GM18519 (cell line): ENCODE measurements around the gene RNF214.
"Not testable (repeated sequence)": the region's sequence is repeated elsewhere in the genome, so short reads cannot be mapped to it uniquely, and the experiment has no call there.

Experiments
- ATAC-seq: cut with Tn5 transposase; IDR thresholded peaks from one replicate; pipeline ENCODE4 v1.9.1; 2021; ENCODE audit warnings: mild to moderate bottlenecking, moderate library complexity; ENCODE audit not compliant: unreplicated experiment, low FRiP score

The RNF214 gene

GRCh38 chr11:117229931-117230285 is 2.6 kb upstream of the RNF214 start:
- ATAC-seq, result no peak

- no peak for ATAC-seq
Observed at GRCh38 chr11:117230286-117230961, 2.0 kb upstream of the RNF214 start.

- no peak for ATAC-seq
Observed at GRCh38 chr11:117230999-117231841, 1.3 kb upstream of the RNF214 start.

GRCh38 chr11:117231842-117232091 is 704 bp upstream of the RNF214 start, which contains the start of gene PCSK7:
Gene PCSK7 (minus strand): TSS chr11:117232073. CDS start chr11:117229844, 2,229 bp downstream.
- ATAC-seq, result no peak

GRCh38 chr11:117232911-117233409 is 489 bp downstream of the RNF214 start:
- no peak for ATAC-seq

- ATAC-seq, result no peak
Observed at GRCh38 chr11:117238221-117238620, 5.8 kb downstream of the RNF214 start.

- no peak for ATAC-seq
Observed at GRCh38 chr11:117239295-117239694, 6.8 kb downstream of the RNF214 start.

GRCh38 chr11:117248341-117248740 is 15.9 kb downstream of the RNF214 start:
- no peak for ATAC-seq

- ATAC-seq, result no peak
Observed at GRCh38 chr11:117249571-117249970, 17.1 kb downstream of the RNF214 start.

- ATAC-seq, result no peak
Observed at GRCh38 chr11:117251506-117251905, 19.0 kb downstream of the RNF214 start.

- ATAC-seq, result no peak
Observed at GRCh38 chr11:117255966-117256365, 23.5 kb downstream of the RNF214 start.

GRCh38 chr11:117256573-117256972 is 24.1 kb downstream of the RNF214 start:
- ATAC-seq, result no peak

- ATAC-seq, result no peak
Observed at GRCh38 chr11:117258576-117258975, 26.1 kb downstream of the RNF214 start.

- ATAC-seq, result no peak
Observed at GRCh38 chr11:117259417-117259816, 26.9 kb downstream of the RNF214 start.

GRCh38 chr11:117264624-117265323 is 32.3 kb downstream of the RNF214 start:
- not testable (repeated sequence) for ATAC-seq

- no peak for ATAC-seq
Observed at GRCh38 chr11:117265745-117266144, 33.3 kb downstream of the RNF214 start.

GRCh38 chr11:117269856-117270255 is 37.4 kb downstream of the RNF214 start:
- no peak for ATAC-seq

GRCh38 chr11:117271208-117271607 is 38.7 kb downstream of the RNF214 start:
- no peak for ATAC-seq

- not testable (repeated sequence) for ATAC-seq
Observed at GRCh38 chr11:117272175-117272574, 39.7 kb downstream of the RNF214 start.

GRCh38 chr11:117273550-117274289 is 41.2 kb downstream of the RNF214 start:
- ATAC-seq, result no peak

GRCh38 chr11:117278347-117278746 is 45.9 kb downstream of the RNF214 start:
- no peak for ATAC-seq
